ENCODE results near the gene GTPBP1. TPM values are rescaled to one million over a fixed set of nuclear protein-coding genes. Genes with fewer than 3 reads are reported as not detected.
A peak's percentile ranks its signal among the peaks of the same experiment; 100 is the strongest.

The GTPBP1 gene
- total RNA-seq, 8 experiments from 2014 or later: 28.8 to 88.7 (median 35.1) TPM

GRCh38 chr22:38761202-38762162, 55.7 kb downstream of the GTPBP1 start:
- in situ Hi-C loops (cut with MboI; ENCODE audit: low pct_unique_long_range_greater_than_20kb in 2 of 9, low sequenced_read_pairs in 9 of 9, unreplicated experiment in 9 of 9): loop anchor here in 1 of 9 experiments (25.0 kb wide), 1 partner anchor 251 kb away; the partner anchor contains the start of genes APOBEC3C and APOBEC3D
- peaks cover 18 to 29% of the 10 kb centered on the region in 2 donors for H3K4me1 ChIP-seq (replicated peaks in 1 of 2)
- H3K27ac ChIP-seq: peak overlapping the region in 1 of 2 donors; percentile 17
- WGBS, 10 experiments: 73 to 100% (median 85%) methylated on average over 1 to 6 of the region's 20 CpGs
- ATAC-seq (replicated peaks in 6 of 8): peak in 4 of 8 experiments; percentile 1 to 3 (median 2)
- H3K4me3 ChIP-seq: no peak overlapping the region

GRCh38 chr22:38762551-38762983, 56.8 kb downstream of the GTPBP1 start:
- Histone ChIP-seq H3K4me3 (no peak overlapping the region), H3K4me1 (replicated peaks in 1 of 2) (peaks cover 18 to 23% of the 10 kb centered on the region in 2 donors), H3K27ac (no peak overlapping the region)
- 0% methylated on average over 1 of the region's 11 CpGs; no CpG with 5 or more reads in 9 of the 10 experiments for WGBS, 10 experiments
- peak in 5 of 8 experiments; percentile 28 to 40 (median 38) for ATAC-seq (replicated peaks in 6 of 8)
- in situ Hi-C loops (cut with MboI; ENCODE audit: low pct_unique_long_range_greater_than_20kb in 2 of 9, low sequenced_read_pairs in 9 of 9, unreplicated experiment in 9 of 9): loop anchor here in 1 of 9 experiments (25.0 kb wide), 1 partner anchor 250 kb away; the partner anchor contains the start of genes APOBEC3C and APOBEC3D

DNA sequence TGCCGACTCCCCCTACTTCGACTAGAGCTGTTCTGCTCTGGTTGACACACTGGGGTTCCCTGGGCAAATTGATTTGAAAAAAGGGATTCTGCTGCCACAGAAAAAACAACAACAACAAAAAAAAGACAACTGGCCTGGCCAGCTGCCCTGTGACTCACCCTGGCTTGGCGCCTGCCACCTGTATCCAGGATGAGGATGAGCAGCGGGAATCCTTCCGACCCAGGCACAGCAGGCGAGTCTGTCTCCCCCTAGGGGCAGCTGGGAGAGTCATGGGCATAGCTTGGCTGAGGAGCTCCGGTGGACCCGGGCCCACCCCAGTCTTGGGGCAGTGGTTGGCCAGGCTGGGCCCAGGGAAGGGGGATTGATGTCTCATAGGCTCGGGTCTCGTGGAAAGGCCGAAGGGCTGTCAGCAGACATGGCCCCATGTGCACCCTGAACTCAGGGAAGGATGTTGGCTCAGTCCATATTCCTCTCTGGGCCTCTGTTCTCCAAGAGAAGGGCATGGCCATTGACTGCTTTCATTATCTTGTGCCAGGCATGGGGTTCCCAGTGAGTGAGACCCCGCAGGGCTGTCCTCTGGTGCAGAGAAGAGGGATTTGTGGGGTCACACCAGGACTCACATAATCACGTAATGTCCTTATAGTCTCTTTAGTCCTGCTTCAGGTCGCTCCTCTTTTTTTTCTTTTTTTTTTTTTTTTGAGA, 60.5 kb downstream of the GTPBP1 start:
- H3K27ac ChIP-seq: no peak overlapping the region
- peak; percentile 60 to 87 (median 66) for ATAC-seq (replicated peaks in 6 of 8)
- peaks cover 14 to 17% of the 10 kb centered on the region in 2 donors for H3K4me1 ChIP-seq (replicated peaks in 1 of 2)
- WGBS, 10 experiments: 20 to 80% (median 50%) methylated on average over 1 to 6 of the region's 14 CpGs; no CpG with 5 or more reads in 3 of the 10 experiments
- no peak overlapping the region for H3K4me3 ChIP-seq
- in situ Hi-C loops (cut with MboI; ENCODE audit: low pct_unique_long_range_greater_than_20kb in 2 of 9, low sequenced_read_pairs in 9 of 9, unreplicated experiment in 9 of 9): loop anchor here in 1 of 9 experiments (25.0 kb wide), 1 partner anchor 246 kb away; the partner anchor contains the start of genes APOBEC3C and APOBEC3D

GRCh38 chr22:38767313-38767712, 61.6 kb downstream of the GTPBP1 start:
- in situ Hi-C loops (cut with MboI; ENCODE audit: low pct_unique_long_range_greater_than_20kb in 2 of 9, low sequenced_read_pairs in 9 of 9, unreplicated experiment in 9 of 9): loop anchor here in 1 of 9 experiments (25.0 kb wide), 1 partner anchor 245 kb away; the partner anchor contains the start of genes APOBEC3C and APOBEC3D
- no CpG with 5 or more reads among the region's 9 CpGs for WGBS, 10 experiments
- Histone ChIP-seq H3K27ac (no peak overlapping the region), H3K4me3 (no peak overlapping the region), H3K4me1 (replicated peaks in 1 of 2) (peaks cover 10 to 13% of the 10 kb centered on the region in 2 donors)
- ATAC-seq (replicated peaks in 6 of 8): no peak

- no peak for ATAC-seq (replicated peaks in 6 of 8)
- 73 to 100% (median 89%) methylated on average over 1 to 3 of the region's 11 CpGs; no CpG with 5 or more reads in 4 of the 10 experiments for WGBS, 10 experiments
- no peak overlapping the region for H3K4me3 ChIP-seq
- in situ Hi-C loops (cut with MboI; ENCODE audit: low pct_unique_long_range_greater_than_20kb in 2 of 9, low sequenced_read_pairs in 9 of 9, unreplicated experiment in 9 of 9): loop anchor here in 1 of 9 experiments (25.0 kb wide), 1 partner anchor 244 kb away; the partner anchor contains the start of genes APOBEC3C and APOBEC3D
- H3K4me1 ChIP-seq (replicated peaks in 1 of 2): peaks cover 3 to 6% of the 10 kb centered on the region in 2 donors
- no peak overlapping the region for H3K27ac ChIP-seq
Observed at GRCh38 chr22:38768036-38768435, 62.3 kb downstream of the GTPBP1 start.

GRCh38 chr22:38770257-38770949, 64.7 kb downstream of the GTPBP1 start:
- ATAC-seq (replicated peaks in 6 of 8): no peak
- Histone ChIP-seq H3K4me3 (no peak overlapping the region), H3K4me1 (replicated peaks in 1 of 2) (peaks cover 3 to 6% of the 10 kb centered on the region in 2 donors), H3K27ac (no peak overlapping the region)
- 20 to 90% (median 80%) methylated on average over 1 to 2 of the region's 16 CpGs; no CpG with 5 or more reads in 5 of the 10 experiments for WGBS, 10 experiments
- in situ Hi-C loops (cut with MboI; ENCODE audit: low pct_unique_long_range_greater_than_20kb in 2 of 9, low sequenced_read_pairs in 9 of 9, unreplicated experiment in 9 of 9): loop anchor here in 1 of 9 experiments (25.0 kb wide), 1 partner anchor 242 kb away; the partner anchor contains the start of genes APOBEC3C and APOBEC3D

- ATAC-seq (replicated peaks in 6 of 8): no peak
- Histone ChIP-seq H3K27ac (no peak overlapping the region), H3K4me3 (no peak overlapping the region), H3K4me1 (replicated peaks in 1 of 2) (peaks cover 3 to 6% of the 10 kb centered on the region in 2 donors)
- in situ Hi-C loops (cut with MboI; ENCODE audit: low pct_unique_long_range_greater_than_20kb in 2 of 9, low sequenced_read_pairs in 9 of 9, unreplicated experiment in 9 of 9): loop anchor here in 1 of 9 experiments (25.0 kb wide), 1 partner anchor 240 kb away; the partner anchor contains the start of genes APOBEC3C and APOBEC3D
- WGBS, 10 experiments: 29 to 90% (median 86%) methylated on average over 2 to 5 of the region's 8 CpGs; no CpG with 5 or more reads in 5 of the 10 experiments
Observed at GRCh38 chr22:38772623-38772873, 66.8 kb downstream of the GTPBP1 start.

DNA sequence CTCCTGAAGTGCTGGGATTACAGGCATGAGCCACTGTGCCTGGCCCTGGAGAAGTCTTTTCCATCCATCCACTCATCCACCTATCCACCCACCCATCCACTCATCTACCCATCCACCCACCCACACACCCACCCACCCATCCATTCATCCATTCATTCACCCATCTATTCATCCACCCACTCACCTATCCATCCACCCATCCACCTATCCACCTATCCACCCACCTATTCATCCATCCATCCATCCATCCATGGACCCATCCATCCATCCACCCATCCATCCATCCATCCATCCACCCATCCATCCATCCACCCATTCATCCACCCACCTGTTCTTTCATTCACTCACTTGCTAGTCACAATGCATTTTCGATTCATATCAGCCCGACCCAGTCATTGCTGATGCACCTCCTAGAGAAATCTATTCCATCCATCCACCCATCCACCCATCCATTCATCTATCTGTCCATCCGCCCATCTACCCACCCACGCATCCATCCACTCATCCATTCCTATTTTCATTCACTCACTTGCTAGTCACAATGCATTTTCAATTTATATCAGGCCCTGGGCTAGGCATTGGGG, 67.7 kb downstream of the GTPBP1 start:
- no peak overlapping the region for H3K4me3 ChIP-seq
- in situ Hi-C loops (cut with MboI; ENCODE audit: low pct_unique_long_range_greater_than_20kb in 2 of 9, low sequenced_read_pairs in 9 of 9, unreplicated experiment in 9 of 9): loop anchor here in 1 of 9 experiments (25.0 kb wide), 1 partner anchor 239 kb away; the partner anchor contains the start of genes APOBEC3C and APOBEC3D
- H3K27ac ChIP-seq: no peak overlapping the region
- peaks cover 3 to 6% of the 10 kb centered on the region in 2 donors for H3K4me1 ChIP-seq (replicated peaks in 1 of 2)
- no peak for ATAC-seq (replicated peaks in 6 of 8)
- WGBS, 10 experiments: 42 to 100% (median 73%) methylated on average over 1 to 4 of the region's 4 CpGs; no CpG with 5 or more reads in 2 of the 10 experiments

DNA sequence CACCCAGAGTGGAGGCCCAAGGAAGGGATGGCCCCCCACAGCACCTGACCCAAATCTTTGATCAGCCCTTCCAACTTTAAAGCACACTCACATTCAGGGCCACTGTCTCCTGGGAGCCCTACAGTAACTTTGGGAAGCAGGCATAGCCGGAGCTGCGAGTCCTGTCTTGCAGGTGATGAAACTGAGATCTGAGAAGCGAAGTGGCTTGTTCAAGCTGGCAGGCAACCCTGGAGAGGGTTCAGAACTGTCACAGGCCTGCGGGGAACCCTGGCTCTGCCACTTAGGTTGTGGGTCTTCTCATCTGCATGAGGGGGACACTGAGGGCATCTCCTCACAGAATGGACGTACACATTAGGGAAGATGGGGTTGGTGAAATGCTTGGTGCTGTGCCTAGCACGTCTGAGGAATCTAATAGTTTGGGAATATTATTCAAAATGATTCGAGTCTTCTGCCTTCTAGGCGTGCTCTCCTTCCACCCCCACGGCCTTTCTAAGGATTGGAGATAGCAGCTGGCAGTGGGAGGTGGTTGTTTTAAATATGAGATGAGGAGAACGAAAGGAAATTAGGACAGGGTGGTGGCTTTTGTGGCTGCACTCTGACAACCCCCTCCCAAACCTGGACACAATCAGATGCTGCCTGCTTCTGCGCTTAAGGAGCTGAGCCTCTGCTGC, 68.9 kb downstream of the GTPBP1 start:
- no peak overlapping the region for H3K4me3 ChIP-seq
- ATAC-seq (replicated peaks in 6 of 8): peak in 1 of 8 experiments; percentile 86
- H3K4me1 ChIP-seq (replicated peaks in 1 of 2): peaks cover 0 to 3% of the 10 kb centered on the region in 2 donors
- no peak overlapping the region for H3K27ac ChIP-seq
- in situ Hi-C loops (cut with MboI; ENCODE audit: low pct_unique_long_range_greater_than_20kb in 2 of 9, low sequenced_read_pairs in 9 of 9, unreplicated experiment in 9 of 9): loop anchor here in 1 of 9 experiments (25.0 kb wide), 1 partner anchor 238 kb away; the partner anchor contains the start of genes APOBEC3C and APOBEC3D
- WGBS, 10 experiments: 7 to 95% (median 85%) methylated on average over 2 to 6 of the region's 11 CpGs; no CpG with 5 or more reads in 2 of the 10 experiments

DNA sequence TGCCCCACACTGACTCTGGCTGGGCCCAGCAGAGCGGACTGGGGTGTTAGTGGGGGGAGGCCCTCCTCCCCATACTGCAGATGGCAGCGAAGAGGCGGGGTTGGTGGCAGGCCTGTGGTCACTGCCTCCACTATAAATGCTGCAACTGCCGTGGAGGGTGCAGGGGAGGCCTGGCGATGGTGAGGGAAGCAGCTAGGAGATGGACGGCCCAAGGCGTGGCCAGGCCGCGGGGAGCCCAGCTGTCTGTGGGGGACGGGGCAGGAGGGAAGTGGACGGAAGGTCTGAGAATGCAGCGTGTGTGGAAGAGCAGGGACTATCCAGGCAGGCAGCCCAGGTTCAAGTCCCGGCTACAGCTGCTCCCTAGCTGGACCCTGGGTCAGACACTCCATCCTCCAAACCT, 69.9 kb downstream of the GTPBP1 start:
- WGBS, 10 experiments: 60 to 73% (median 63%) methylated on average over 1 to 6 of the region's 13 CpGs; no CpG with 5 or more reads in 6 of the 10 experiments
- in situ Hi-C loops (cut with MboI; ENCODE audit: low pct_unique_long_range_greater_than_20kb in 2 of 9, low sequenced_read_pairs in 9 of 9, unreplicated experiment in 9 of 9): no loop called here
- peak in 6 of 8 experiments; percentile 19 to 44 (median 31) for ATAC-seq (replicated peaks in 6 of 8)
- H3K4me3 ChIP-seq: no peak overlapping the region
- H3K27ac ChIP-seq: no peak overlapping the region
- H3K4me1 ChIP-seq (replicated peaks in 1 of 2): peaks cover 0 to 3% of the 10 kb centered on the region in 2 donors

- ATAC-seq (replicated peaks in 6 of 8): no peak
- in situ Hi-C loops (cut with MboI; ENCODE audit: low pct_unique_long_range_greater_than_20kb in 2 of 9, low sequenced_read_pairs in 9 of 9, unreplicated experiment in 9 of 9): no loop called here
- WGBS, 10 experiments: no CpG with 5 or more reads among the region's 6 CpGs
- Histone ChIP-seq H3K4me3 (no peak overlapping the region), H3K27ac (no peak overlapping the region), H3K4me1 (replicated peaks in 1 of 2) (peaks cover 0 to 3% of the 10 kb centered on the region in 2 donors)
Observed at GRCh38 chr22:38776086-38776485, 70.3 kb downstream of the GTPBP1 start.

All from motor neuron (in vitro differentiated cells).